Stimulated activated CD8-positive, alpha-beta memory T cell treated with anti-CD3 and anti-CD28 coated beads, Interleukin-15, amount 100 ng/mL, for 4 hours (primary cell): Measurements from ENCODE around the gene FOXO1.

ENCODE experiments used
- DNase-seq, 2 donors: peaks; one replicate each; pipeline ENCODE4 v3.0.0-alpha.2; 2020; ENCODE audit warnings: low read depth in 2 of 2

Gene FOXO1

DNA sequence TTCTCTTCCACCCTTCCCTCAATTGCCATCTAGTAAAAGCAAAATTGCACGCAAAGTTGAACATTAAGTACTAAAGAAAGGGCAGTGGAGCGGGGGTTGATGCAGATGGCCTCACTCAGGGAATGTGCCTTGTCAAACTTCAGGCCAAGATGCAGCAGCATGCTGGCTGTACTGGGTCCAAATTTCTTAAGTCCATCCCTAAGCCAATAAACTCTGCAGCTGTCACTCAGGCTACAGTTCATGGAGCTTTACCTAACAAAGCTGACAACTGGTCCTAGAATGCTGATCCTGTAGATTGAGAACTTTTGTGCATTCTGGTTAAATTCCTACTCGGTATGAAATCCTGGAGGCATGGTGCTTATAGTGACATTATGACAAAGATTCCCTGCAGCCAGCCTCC is 88.4 kb downstream of the FOXO1 start:
- DNase-seq, result no peak

DNA sequence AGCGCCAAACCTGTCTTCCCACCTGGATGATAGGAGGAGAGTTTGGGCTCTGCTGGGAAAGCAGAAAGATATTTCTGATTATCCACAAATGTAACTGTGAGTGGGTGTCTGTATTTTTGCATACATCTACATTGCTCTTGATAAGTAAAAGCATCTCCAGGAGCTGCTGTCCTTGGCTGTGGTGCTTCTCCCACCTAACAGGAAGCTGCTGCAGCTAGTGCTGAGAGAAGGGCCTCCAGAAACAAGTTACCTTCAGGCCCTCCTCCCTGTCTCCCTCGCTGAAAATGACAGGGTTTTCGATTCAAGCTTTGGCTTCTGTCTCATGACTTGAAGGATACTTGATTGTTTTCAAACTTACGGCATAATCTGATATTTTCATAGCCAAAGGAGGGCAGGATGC is 90.1 kb downstream of the FOXO1 start:
- DNase-seq, result no peak

DNA sequence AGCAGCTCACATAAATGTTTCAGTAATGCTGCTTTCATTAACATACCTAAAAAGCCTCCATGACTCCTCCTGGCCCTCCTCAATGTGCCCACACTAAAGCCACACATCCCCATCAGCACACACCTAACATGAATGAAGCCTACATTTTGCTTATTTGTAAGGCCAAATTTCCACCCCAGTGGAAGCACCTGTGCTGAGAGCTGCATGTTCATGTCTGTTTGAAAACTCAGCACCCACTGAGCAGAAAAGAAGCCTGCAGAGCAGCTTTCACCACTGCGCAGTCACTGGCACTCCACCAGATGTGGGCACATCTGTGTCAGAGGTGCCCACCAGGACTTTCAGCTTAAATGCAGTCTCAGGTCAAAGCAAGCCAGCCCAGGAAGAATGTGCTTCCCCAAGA is 93.5 kb downstream of the FOXO1 start:
- no peak for DNase-seq

DNA sequence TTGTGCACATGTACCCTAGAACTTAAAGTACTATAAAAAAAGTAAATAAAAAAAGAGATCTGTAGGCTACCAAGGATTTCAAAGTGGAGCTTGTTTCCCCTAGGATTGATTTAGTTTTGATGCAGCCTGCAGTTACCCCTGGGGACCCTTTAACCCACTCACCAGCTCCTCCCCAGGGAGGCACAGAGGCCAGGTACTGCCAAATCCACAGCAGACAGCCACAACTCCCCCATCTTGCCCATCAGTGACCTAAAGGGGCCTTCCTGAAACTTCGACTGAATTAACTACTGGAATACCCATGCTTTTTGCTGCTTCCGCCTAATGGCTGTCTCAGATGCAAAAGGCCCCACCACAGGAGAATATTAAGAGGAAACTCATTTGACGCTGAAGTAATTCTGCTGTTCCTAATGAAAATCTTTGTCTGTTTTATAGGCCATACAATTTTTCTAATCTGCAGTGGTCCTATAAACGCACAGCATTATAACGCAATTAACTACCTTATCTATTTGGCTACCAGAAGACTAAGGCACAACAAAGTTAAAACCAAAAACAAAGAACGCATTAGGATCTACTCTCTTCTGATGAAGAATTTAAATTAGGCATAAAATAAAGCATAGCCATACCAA is 95.0 kb downstream of the FOXO1 start:
- DNase-seq, result no peak

DNA sequence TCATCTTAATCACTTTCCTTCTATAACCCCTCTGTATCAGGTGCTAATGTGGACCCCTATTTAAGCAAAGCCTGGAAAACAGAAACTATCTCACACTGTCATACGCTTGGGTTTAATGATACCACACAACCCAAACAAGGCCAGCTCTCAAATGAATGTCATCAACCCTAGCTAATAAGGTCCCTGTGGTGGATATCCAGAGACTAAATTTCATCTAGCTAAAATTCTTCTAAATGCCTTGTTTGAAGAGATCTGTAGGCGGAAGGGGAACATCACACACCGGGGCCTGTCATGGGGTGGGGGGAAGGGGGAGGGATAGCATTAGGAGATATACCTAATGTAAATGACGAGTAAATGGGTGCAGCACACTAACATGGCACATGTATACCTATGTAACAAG is 95.5 kb downstream of the FOXO1 start:
- DNase-seq, result no peak

DNA sequence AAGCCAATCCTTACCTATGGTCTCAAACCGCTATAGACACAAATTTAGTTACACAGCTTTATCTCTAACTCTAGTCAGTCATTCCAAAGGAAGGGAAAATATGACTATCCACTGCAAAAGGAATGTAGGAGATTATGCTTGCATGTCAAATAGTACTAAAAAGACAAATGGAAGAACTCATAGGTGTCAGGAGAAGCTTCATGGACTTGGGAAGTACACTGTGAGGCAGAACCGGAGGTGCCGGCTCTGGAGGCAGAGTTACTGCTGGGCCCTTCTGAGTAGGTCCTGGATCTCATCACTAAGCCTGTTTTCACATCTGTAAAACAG is 97.5 kb downstream of the FOXO1 start:
- no peak for DNase-seq

DNA sequence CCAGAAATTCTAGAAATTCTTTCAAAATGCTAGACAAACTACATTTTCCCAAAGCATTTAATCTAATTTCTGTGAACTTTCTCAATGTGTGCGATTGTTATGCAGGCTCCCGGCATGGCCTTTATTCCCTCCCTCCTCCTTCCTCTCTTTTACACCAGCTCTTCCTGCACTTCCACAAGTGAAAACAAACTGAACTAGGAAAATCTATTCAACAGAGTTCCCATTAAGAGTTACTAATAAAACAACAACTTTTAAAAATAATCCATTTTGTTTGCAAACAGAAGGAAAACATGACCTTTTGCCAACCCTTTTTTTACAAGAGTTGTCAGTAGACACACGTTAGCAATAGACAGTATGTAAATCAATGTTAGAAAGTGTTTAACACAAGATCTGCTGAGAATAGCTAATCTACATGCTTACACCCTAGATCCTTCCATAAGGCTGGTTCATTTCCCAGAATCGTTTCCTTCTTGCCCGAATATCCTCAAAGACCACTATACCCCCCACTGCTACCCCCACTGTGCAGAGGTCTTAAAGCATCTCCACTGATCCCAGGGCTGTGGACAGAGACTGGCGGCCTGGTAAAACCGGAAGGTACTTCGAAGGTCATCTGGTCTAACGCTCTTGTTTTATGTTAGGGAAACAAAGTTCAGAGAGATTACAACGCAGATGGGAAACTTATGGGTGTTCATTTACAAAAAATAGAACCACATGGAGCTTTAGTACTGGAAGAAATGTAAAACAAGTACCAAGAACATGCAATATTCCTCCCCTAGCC is 98.0 kb downstream of the FOXO1 start:
- DNase-seq, result no peak

DNA sequence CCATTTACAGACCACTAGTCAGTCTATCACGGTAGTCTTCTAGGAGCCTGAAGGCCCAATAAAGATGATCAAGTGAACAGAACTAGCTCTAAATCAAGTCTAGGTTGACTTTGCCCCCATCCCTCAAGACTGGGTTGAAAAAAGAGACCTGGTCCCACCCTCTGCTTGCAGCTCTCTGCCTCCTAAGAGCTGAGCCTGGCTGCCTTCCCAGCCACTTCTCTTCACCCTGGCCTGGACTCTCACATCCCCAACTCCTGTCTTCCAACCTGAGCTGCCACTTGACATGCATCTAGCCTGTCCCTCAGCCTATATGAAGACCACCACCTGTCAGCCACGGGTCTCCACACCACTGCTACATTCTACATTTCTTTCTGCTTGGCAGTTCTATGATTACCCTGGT is 99.6 kb downstream of the FOXO1 start:
- DNase-seq, result no peak

DNA sequence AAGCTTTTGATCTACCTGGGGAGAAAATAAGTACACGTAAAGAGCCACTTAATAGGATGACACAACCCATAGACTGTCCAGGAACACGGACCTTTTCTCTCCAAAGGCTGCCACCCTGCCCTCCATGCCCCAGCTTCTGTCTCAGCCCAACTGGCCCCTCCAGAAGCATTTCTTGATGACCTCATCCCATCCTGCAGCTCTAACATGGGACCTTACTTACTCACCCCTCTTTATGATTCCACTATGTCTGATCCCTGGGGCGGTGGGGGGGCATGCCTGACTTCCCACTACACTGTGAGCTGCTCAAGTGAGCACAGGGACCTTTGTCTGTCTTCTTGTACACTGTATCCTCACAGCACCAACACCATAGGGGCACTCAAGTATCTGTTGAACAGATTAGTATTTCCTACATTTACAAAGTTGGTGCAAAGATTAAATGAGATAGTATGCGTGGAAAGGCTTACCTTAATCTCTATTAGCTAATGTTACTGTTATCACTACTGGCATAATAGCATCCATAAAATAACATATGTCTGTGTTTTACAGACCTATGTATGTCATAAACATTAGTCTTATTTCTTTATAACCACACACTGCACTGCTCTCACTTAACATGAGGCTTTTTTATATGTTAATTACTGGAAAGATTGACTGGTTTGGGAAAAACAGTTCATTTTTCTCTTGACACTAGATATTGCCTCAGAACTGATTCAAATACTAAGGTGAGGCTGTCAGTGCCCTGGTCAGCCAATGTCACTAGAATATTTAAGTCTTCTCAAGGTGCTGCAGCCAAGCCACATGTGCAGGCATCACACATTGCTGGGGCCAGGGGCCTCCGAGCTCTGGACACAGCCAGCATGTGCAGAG is 100.9 kb downstream of the FOXO1 start:
- no peak for DNase-seq

DNA sequence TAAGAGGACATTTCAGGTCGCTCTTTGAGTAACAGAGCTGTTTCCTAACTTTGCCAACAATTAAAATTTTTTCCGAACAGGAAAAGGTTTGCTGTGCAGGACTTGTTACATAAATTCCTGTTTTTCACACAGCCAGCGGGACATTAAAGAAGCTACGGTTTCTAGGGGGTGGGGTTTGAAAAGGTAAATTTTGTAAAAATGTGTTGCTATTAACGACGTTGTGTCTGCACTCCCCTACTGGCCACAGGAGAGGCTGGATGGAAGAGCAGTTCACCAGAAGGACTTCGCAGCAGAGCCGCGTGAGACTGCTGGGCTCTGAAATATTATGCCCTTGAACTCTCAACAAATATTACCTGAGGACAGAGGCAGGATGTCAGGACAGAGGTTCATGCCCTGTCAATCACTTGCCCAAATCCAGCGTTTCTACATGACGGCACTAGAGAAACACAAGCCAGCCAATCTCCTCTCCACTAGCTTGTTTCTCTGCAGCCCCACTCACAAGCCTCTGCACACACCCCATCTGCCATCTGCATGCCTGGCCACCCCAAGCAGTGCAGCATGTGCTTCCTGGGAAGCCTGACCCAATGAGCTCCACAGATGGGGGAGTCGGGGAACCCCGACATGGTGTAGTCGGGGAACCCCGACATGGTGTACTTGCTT is 102.0 kb downstream of the FOXO1 start:
- no peak for DNase-seq

DNA sequence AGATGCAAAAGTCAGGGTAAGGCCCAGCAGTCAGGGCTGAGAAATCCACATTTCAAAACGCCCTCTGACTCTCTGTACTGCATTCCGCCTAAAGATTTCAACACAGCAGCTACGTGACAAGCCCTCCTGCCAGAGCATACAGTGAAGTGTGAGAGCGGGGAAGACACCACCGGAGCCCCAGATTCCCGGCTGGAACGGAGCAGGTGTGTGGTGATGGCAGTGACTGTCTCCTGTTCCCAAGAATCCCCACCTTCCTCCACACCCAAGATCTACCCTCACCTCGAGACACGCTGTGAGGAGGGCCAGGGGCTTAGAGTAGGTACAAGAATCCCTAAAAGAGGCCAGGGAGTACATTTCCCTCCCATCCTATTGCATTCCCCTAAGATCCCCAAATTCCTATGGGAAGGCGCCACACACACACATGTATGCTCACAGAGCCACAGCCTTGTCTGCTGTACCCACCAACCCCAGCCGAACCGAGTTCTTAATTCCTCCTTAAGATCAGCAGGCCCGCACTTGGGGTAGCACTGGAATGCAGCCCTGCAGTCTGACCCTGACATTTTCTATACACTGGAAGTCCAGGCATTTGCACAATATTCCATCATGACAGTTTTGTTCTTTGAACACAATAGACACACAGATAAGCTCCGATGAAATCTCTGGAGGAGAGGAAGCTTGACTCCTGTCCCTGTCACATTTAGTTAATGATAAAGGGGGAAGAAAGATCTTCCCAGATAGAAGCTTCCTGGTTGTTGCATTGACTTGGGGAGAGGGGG is 102.9 kb downstream of the FOXO1 start:
- no peak for DNase-seq

DNA sequence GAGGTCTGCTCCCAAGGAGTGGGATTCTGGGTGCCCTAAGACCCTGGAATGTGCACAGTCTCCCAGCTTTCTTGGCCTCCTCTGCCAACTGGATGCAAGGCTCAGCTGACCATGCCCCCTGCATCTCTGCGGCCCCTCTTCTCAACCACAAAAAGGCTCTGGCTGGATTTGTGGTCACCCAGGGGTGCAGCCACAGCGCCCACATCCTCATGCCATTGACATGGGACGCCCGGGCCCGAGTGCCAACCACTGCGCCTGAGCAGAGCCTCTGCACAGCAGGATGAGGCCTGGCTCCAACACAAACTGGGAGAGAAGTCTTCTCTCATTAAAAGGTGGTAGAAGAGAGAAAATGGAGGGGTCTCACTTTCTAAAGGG is 103.5 kb downstream of the FOXO1 start:
- no peak for DNase-seq

DNA sequence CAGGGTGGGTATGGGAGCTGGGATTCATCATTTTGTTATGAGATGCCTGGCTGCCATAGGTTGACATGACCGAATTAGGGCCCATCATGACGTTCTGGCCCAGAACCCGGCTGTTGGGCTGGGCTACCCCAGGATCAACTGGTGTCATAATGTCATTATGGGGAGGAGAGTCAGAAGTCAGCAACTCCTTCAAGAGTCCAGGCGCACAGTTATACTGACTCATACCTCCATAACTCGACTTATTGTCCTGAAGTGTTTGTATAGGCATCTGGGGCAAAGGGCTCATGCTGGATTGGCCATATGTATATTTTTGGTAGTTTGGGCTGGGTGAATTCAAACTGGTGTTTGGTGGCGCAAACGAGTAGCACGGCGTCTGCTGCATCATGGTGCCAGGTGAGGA is 106.5 kb downstream of the FOXO1 start:
- no peak for DNase-seq

DNA sequence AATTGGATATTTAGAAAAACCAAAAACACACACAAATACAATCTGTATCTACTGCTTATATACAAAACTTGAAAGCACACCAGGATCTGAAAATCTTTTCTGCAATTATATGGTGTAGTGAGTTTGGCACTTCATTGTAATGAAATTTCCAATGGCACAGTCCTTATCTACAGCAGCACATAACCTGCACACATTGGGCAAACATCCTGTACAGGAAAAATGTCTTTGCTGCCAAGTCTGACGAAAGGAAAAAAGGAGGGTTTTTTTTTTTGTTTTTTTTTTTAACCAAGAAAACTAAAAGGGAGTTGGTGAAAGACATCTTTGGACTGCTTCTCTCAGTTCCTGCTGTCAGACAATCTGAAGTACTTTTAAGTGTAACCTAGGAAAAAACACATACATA is 107.8 kb downstream of the FOXO1 start:
- DNase-seq, result no peak

DNA sequence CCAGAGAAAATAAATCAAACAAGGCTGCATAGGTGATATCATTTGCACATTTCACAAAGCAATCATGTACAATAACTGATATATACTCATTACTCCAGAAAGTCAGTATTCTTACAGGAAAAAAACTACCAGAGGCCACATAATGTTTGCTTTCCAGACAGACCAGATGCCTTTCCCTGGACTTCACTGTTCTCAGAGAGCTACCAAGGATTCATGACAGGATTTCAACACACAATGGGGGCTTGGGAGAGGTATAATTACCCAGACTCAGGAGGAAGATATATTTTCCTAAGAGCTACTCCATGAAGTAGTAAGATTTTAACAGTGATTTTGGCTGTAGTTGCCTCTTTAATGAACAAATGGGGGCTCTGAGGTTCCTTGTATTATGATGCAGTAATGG is 110.0 kb downstream of the FOXO1 start:
- DNase-seq, result no peak

DNA sequence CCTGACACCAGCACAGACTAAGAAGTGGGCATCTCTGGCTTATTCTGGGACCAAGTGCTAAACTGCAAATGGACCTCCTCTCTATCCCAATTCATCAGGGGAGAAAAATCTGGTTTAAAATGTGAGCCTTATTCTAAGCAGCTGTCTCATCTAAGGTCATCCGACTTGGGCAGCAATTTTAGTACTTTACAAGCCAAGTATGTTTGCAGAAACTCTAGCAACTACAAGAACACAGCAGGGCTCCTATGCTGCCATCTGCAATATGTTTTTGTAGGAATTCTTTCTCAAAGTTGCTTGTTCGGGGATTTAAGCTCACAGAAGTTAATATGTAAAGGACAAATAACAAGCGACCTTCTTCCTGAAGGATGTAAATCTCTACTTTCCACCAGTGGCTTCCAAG is 113.1 kb downstream of the FOXO1 start:
- DNase-seq, result no peak

DNA sequence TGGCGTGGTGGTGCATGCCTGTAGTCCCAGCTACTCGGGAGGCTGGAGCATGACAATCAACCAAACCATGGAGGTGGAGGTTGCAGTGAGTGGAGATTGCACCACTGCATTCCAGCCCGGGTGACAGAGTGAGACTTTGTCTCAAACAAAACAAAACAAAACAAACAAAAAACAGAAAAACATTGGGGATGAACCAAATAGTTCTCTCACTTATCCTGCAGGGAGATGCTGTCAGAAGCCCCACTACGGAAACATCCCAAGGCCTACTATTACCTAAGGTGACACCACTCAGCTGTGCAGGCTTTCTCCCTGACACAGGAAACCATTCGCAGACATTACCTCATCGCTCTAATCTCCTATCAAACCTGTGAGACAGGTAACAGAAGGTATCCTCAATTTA is 113.5 kb downstream of the FOXO1 start:
- DNase-seq, result no peak

DNA sequence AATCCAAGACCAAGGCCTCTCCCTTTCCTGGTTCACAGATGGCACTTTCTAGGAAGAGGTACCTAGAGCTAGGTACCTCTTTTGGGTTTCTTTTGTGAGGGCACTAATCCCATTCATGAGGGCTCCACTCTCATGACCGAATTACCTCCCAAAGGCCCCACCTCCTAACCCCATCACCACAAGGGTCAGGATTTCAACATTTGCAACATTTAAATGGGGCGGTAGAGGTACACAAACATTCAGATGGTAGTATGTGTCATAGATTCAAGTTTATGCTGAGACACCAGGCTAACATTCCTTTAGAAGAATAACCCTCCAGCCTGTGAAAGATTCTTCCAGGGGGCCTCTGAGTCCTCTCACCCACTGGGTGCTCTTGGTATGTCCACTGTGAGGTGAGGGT is 116.3 kb downstream of the FOXO1 start:
- no peak for DNase-seq

DNA sequence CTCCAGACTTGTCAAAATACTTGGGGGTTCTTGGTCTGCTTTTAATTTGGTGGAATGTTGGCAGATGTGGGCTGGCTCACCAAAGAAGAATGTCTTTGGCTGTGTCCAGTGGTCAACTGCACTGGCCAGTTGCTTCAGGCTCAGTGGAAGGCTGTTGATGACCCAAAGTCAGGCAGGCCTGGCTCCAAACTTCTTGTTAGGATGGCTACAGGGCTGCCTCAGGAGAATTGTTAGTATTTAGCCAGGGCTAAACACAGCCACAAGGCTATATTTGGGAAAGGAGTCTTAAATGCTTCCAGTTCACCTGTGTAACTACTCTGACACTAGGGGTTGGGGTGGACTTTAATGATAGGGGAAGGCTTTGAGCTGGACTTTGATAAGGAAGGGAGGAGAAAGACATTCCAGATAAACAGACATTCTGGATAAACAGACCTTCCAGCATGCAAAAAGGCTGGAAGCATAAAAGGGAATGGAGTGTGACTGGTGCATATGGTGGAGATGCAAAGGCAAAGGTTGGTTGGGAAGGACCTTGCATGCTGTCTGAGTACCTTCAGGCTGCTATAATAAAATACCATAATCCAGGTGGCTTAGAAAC is 116.8 kb downstream of the FOXO1 start:
- no peak for DNase-seq

DNA sequence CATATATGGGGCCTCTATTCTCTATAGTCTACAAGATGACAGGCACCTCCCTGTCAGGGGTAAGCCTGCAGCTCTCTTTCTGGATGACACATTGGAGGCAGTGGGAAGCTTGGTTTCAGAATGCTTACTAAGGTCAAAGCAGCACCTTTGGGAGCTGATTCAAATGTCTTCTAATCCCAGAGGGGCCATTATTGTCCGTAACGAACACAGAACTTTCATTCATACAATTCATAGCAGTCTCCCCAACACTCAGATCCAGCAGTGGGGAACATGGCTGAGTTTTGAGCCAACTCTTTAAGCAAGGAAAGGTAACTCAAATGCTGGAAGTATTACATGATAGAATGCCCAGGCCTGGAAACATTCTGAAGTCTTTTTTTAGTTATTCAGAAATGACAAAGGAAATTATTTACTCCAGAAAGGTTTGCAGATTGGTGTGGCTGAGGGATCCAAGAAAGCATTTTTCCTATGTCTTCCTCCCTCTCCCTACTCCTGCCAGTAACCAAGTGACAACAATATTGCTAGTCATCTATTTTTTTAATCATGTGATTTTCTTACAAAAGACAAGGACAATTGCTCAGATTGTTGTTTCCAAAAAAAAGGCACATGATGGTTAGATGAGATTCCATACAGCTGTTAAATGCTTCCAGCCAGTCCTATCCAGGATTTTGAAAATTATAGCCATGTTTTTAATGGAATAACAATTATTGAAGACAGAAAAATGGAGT is 118.7 kb downstream of the FOXO1 start:
- DNase-seq, result no peak

DNA sequence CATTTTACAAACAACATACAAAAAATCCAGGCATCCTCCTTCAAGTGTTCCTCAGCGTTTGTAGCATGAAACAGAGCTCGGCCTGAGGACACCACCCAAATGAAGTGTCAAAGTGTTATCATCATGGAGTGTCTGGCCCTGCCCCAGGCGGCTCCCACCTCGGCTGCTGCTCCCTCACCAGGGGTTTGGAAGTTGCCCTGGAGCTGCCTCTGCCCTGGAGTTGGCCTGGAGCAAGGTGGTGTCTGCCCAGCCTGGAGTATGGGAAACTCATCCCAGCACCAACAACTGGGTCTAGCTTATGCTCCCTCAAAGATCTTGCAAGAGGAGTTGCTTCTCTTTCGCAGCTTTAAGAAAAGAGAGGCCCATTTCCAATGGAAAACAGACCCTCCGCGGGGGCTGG is 120.4 kb downstream of the FOXO1 start:
- DNase-seq, result no peak
